HepG2 (cell line): ENCODE results near the gene CD4. TPM values are rescaled to one million over a fixed set of nuclear protein-coding genes. Genes with fewer than 3 reads are reported as not detected.

ENCODE experiments used
- ATAC-seq: fragments of 200-7000 bp; cut with Tn5 transposase; 3 replicates; pipeline ENCODE4 v1.9.1; 2020; ENCODE audit warnings: mild to moderate bottlenecking, moderate library complexity
- BruUV-seq: library from RNA; stranded (reverse); fragments of 400-500 nt; replicated peaks from 2 replicates; lab custom pipeline; 2021; lab: Mats Ljungman, UMichigan
- CTCF ChIA-PET: fragments of 300-600 bp; formaldehyde crosslinking; extraction: SDS; loops from one replicate; lab custom pipeline; 2021; ENCODE audit warnings: low total read pairs, inconsistent platforms, low intra/inter-chr PET ratio; lab: Yijun Ruan, JAX
- POLR2A ChIA-PET: fragments of 350-600 bp; sonication (Branson Sonifier 250); formaldehyde crosslinking; loops from one replicate; lab custom pipeline; 2020; ENCODE audit warnings: antibody characterized with exemption, inconsistent platforms; lab: Yijun Ruan, JAX
- DNase-seq: peaks from one replicate; pipeline ENCODE4 v3.0.0-alpha.2; 2015; ENCODE audit warnings: low spot score
- FAIRE-seq: peaks from 3 replicates; lab custom pipeline; 2011; peaks lifted over from hg19 to GRCh38; lab: Jason Lieb, UNC
- H2AFZ ChIP-seq: one replicate; pipeline ENCODE4 v1.6.1; 2011; ENCODE audit warnings: low read length, inconsistent platforms
- H3K27ac ChIP-seq: fragments of 300-600 bp; 3 replicates; pipeline ENCODE4 v1.8.0; 2011; ENCODE audit warnings: mixed run types, mild to moderate bottlenecking, mixed read lengths, low read length, inconsistent platforms; ENCODE audit not compliant: insufficient read depth; ENCODE audit errors: extremely low read length
- H3K27me3 ChIP-seq, 2 experiments: fragments of 200-600 bp in 1 of 2; 2 replicates in 1 of 2; 3 replicates in 1 of 2; pipeline versions ENCODE4 v1.6.0 to v1.8.0; 2011; ENCODE audit warnings: low read length in 2 of 2, mild to moderate bottlenecking in 2 of 2, moderate library complexity in 2 of 2, inconsistent platforms in 1 of 2; ENCODE audit not compliant: insufficient read depth in 2 of 2, control insufficient read depth in 1 of 2
- H3K36me3 ChIP-seq, 2 experiments: fragments of 200-600 bp in 1 of 2; replicated peaks in 1 of 2; 2 replicates in 1 of 2; 3 replicates in 1 of 2; pipeline versions ENCODE4 v1.5.1 to v1.8.0; 2011; ENCODE audit warnings: low read length in 2 of 2, inconsistent platforms in 1 of 2; ENCODE audit not compliant: insufficient read depth in 2 of 2, control insufficient read depth in 1 of 2
- H3K4me1 ChIP-seq: 2 replicates; pipeline ENCODE4 v1.5.1; 2012; ENCODE audit warnings: low read length, inconsistent platforms; ENCODE audit not compliant: insufficient read depth
- H3K4me2 ChIP-seq: 2 replicates; pipeline ENCODE4 v1.6.0; 2011; ENCODE audit warnings: low read depth, low read length, inconsistent platforms
- H3K4me3 ChIP-seq, 3 experiments: fragments of 200-600 bp in 1 of 3; sonication (generic), shearing (Covaris generic) in 1 of 3; replicated peaks in 1 of 3; 2 replicates each; pipeline ENCODE4 v1.5.1; 2011 to 2016; ENCODE audit warnings: low read length in 3 of 3, inconsistent platforms in 2 of 3, low read depth in 2 of 3, mild to moderate bottlenecking in 2 of 3, control low read depth in 1 of 3, mixed read lengths in 1 of 3; ENCODE audit not compliant: insufficient read depth in 1 of 3
- H3K79me2 ChIP-seq: one replicate; pipeline ENCODE4 v1.6.1; 2011; ENCODE audit warnings: low read length, inconsistent platforms; ENCODE audit not compliant: insufficient read depth
- H3K9ac ChIP-seq: 2 replicates; pipeline ENCODE4 v1.6.0; 2011; ENCODE audit warnings: mild to moderate bottlenecking, low read depth, low read length, inconsistent platforms; ENCODE audit not compliant: insufficient read depth
- H3K9me3 ChIP-seq: 2 replicates; pipeline ENCODE4 v1.5.1; 2012; ENCODE audit warnings: mild to moderate bottlenecking, low read length
- H4K20me1 ChIP-seq: 2 replicates; pipeline ENCODE4 v1.6.0; 2011; ENCODE audit warnings: inconsistent platforms, mild to moderate bottlenecking, low read length, moderate library complexity; ENCODE audit not compliant: insufficient read depth
- CBX1 ChIP-seq: IDR thresholded peaks from one replicate; pipeline ENCODE4 v1.6.1; 2016; ENCODE audit warnings: antibody characterized with exemption, low read depth
- HDAC1 ChIP-seq: sonication (generic); formaldehyde crosslinking; IDR thresholded peaks from 2 replicates; pipeline ENCODE4 v1.5.1; 2020; ENCODE audit warnings: mild to moderate bottlenecking, missing genetic modification reagents
- ISL2 ChIP-seq: sonication (generic); formaldehyde crosslinking; IDR thresholded peaks from 2 replicates; pipeline ENCODE4 v1.5.0; 2020; ENCODE audit warnings: missing genetic modification reagents
- MIER2 ChIP-seq: IDR thresholded peaks from 2 replicates; pipeline ENCODE4 v1.6.1; 2016; ENCODE audit warnings: missing biosample characterization, missing genetic modification reagents
- MIER3 ChIP-seq: IDR thresholded peaks from 2 replicates; pipeline ENCODE4 v1.6.1; 2016; ENCODE audit warnings: missing compliant biosample characterization, borderline replicate concordance
- PHB2 ChIP-seq: fragments of 450-650 bp; IDR thresholded peaks from 2 replicates; pipeline ENCODE4 v1.6.1; 2018; ENCODE audit not compliant: partially characterized antibody
- PHF8 ChIP-seq: sonication (generic); formaldehyde crosslinking; IDR thresholded peaks from 2 replicates; pipeline ENCODE4 v1.5.0; 2020; ENCODE audit warnings: missing genetic modification reagents
- POLR2AphosphoS2 ChIP-seq: IDR thresholded peaks from 2 replicates; pipeline ENCODE4 v1.6.1; 2011; ENCODE audit warnings: low read depth, low read length, improper control_type of control experiment
- PRDM10 ChIP-seq: sonication (generic); formaldehyde crosslinking; IDR thresholded peaks from 2 replicates; pipeline ENCODE4 v1.4.0; 2020; ENCODE audit warnings: low read depth, missing genetic modification reagents
- PRDM4 ChIP-seq: sonication (generic); formaldehyde crosslinking; IDR thresholded peaks from 2 replicates; pipeline ENCODE4 v1.9.0; 2021; ENCODE audit warnings: missing genetic modification reagents, borderline replicate concordance
- TFDP1 ChIP-seq: IDR thresholded peaks from 2 replicates; pipeline ENCODE4 v1.6.1; 2016; ENCODE audit warnings: missing compliant biosample characterization, missing genetic modification reagents, borderline replicate concordance
- THAP11 ChIP-seq: IDR thresholded peaks from 2 replicates; pipeline ENCODE4 v1.6.1; 2016; ENCODE audit warnings: missing biosample characterization, missing genetic modification reagents
- U2AF2 ChIP-seq: fragments of 200-400 bp; formaldehyde crosslinking; IDR thresholded peaks from 2 replicates; pipeline ENCODE4 v1.6.1; 2017; ENCODE audit warnings: low read depth, mild to moderate bottlenecking, low read length
- ZBTB1 ChIP-seq: sonication (generic); formaldehyde crosslinking; IDR thresholded peaks from 2 replicates; pipeline ENCODE4 v1.4.0; 2020; ENCODE audit warnings: missing genetic modification reagents, borderline replicate concordance
- ZNF441 ChIP-seq: sonication (generic); formaldehyde crosslinking; IDR thresholded peaks from 2 replicates; pipeline ENCODE4 v1.7.0; 2021; ENCODE audit warnings: missing genetic modification reagents, borderline replicate concordance
- ZNF460 ChIP-seq: sonication (generic); formaldehyde crosslinking; IDR thresholded peaks from 2 replicates; pipeline ENCODE4 v1.5.1; 2020; ENCODE audit warnings: missing genetic modification reagents, mild to moderate bottlenecking, borderline replicate concordance
- ZNF670 ChIP-seq: sonication (generic); formaldehyde crosslinking; IDR thresholded peaks from 2 replicates; pipeline ENCODE4 v1.8.0; 2022; ENCODE audit warnings: mild to moderate bottlenecking, missing genetic modification reagents, borderline replicate concordance
- ZSCAN25 ChIP-seq: sonication (generic); formaldehyde crosslinking; IDR thresholded peaks from 2 replicates; pipeline ENCODE4 v1.8.0; 2022; ENCODE audit warnings: mild to moderate bottlenecking, missing genetic modification reagents
- ZSCAN9 ChIP-seq: IDR thresholded peaks from 2 replicates; pipeline ENCODE4 v1.6.1; 2016; ENCODE audit warnings: borderline replicate concordance
- WGBS: methylation state at CpG from one replicate; pipeline ENCODE4 v1.1.6; 2017; ENCODE audit warnings: low lambda C conversion rate; 5-methylcytosine and 5-hydroxymethylcytosine counted together
- in situ Hi-C: cut with HindIII; loops from 2 replicates; pipeline ENCODE4 v1.10.0; 2017; ENCODE audit warnings: low pct_unique_long_range_greater_than_20kb; ENCODE audit not compliant: extremely low pct_ligation_motif_present
- intact Hi-C: fragments of 100-400 bp; cut with micrococcal nuclease; formaldehyde crosslinking; loops from one replicate; pipeline ENCODE4 v1.10.0; 2022; ENCODE audit not compliant: unreplicated experiment
- polyA plus RNA-seq, 8 experiments: library from polyadenylated mRNA; depleted of rRNA in 3 of 8; stranded (reverse) in 7 of 8; unstranded in 1 of 8; fragments of >200 nt; fragmentation: Illumina TruSeq in 4 of 8; extraction: Trizol in 4 of 8; gene quantifications; 2 replicates each; pipeline versions ENCODE4 v1.2.1 to v1.2.3, GENCODE V29; 2011 to 2016; ENCODE audit warnings: low read depth in 4 of 8, missing spikeins in 1 of 8, mixed read lengths in 1 of 8; ENCODE audit not compliant: insufficient read depth in 1 of 8
- total RNA-seq, 5 experiments: library from RNA; depleted of rRNA; stranded (reverse); fragments of >200 nt; fragmentation: Illumina TruSeq; extraction: Trizol; gene quantifications; 2 replicates each; pipeline ENCODE4 v1.2.3, GENCODE V29; 2016; ENCODE audit warnings: low read depth in 1 of 5

CD4 gene
- total and polyA plus RNA-seq, 2 of the 13 experiments (the other 11 are each of a cell fraction or from before 2014, with no cell fraction given), result 0.07 to 0.95 TPM

GRCh38 chr12:6810758-6811157 is 21.4 kb downstream of the CD4 start (continued):
- TF ChIP-seq PRDM4 (CRISPR knock-in tag), result no peak
- no peak for TF ChIP-seq PHF8 (CRISPR knock-in tag)
- TF ChIP-seq ZBTB1 (CRISPR knock-in tag), result no peak
- TF ChIP-seq PRDM10, result no peak

- WGBS, result 49% methylated on average over 4 of the region's 4 CpGs
Observed at GRCh38 chr12:6813363-6813762, 24.0 kb downstream of the CD4 start.

More at GRCh38 chr12:6813363-6813762, 24.0 kb downstream of the CD4 start:
- intact Hi-C loops (no loop called here), in situ Hi-C loops (no loop called here)
- POLR2A ChIA-PET, result interaction anchor here (1.1 kb wide), 1 partner anchor 21 kb away, joined by 3 read pairs; no protein-coding TSS in a partner anchor
- Histone ChIP-seq H3K27me3 (peaks cover 2 to 17% of the 10 kb centered on the region in 2 experiments; a peak in 2 of 5 replicates), H2AFZ (no peak overlapping the region), H4K20me1 (no peaks in the 10 kb centered on the region), H3K36me3 (no peaks in the 10 kb centered on the region), H3K27ac (no peak overlapping the region), H3K4me2 (no peak overlapping the region), H3K9me3 (no peaks in the 10 kb centered on the region), H3K4me3 (no peak overlapping the region), H3K4me1 (peaks cover 23% of the 10 kb centered on the region), H3K9ac (no peak overlapping the region)
- BruUV-seq, result no TSS peak
- FAIRE-seq (no peak), DNase-seq (no peak)
- CTCF ChIA-PET, result no interaction called here
- TF ChIP-seq HDAC1 (CRISPR knock-in tag) (no peak), U2AF2 (no peak), MIER3 (CRISPR knock-in tag) (no peak), ZNF670 (no peak), ZSCAN9 (CRISPR knock-in tag) (no peak), ZNF441 (CRISPR knock-in tag) (no peak), ZNF460 (CRISPR knock-in tag) (no peak), ISL2 (no peak), TFDP1 (no peak), PHB2 (no peak), MIER2 (CRISPR knock-in tag) (no peak), ZSCAN25 (CRISPR knock-in tag) (no peak), CBX1 (no peak), POLR2AphosphoS2 (no peak), THAP11 (CRISPR knock-in tag) (no peak)
- TF ChIP-seq, all 625 proteins: peak for 0
- H3K79me2 ChIP-seq, result no peaks in the 10 kb centered on the region
- no peak for ATAC-seq
